GM20000 (cell line): ENCODE data around the gene ARHGAP32.

Experiments used
- DNase-seq: peaks from one replicate; pipeline ENCODE4 v3.0.0; 2012; ENCODE audit warnings: low spot score
- CTCF ChIP-seq: IDR thresholded peaks from 2 replicates; pipeline ENCODE4 v1.5.1; 2012; ENCODE audit warnings: mild to moderate bottlenecking, control low read depth; ENCODE audit errors: extremely low read depth, missing control alignments

Gene ARHGAP32

DNA sequence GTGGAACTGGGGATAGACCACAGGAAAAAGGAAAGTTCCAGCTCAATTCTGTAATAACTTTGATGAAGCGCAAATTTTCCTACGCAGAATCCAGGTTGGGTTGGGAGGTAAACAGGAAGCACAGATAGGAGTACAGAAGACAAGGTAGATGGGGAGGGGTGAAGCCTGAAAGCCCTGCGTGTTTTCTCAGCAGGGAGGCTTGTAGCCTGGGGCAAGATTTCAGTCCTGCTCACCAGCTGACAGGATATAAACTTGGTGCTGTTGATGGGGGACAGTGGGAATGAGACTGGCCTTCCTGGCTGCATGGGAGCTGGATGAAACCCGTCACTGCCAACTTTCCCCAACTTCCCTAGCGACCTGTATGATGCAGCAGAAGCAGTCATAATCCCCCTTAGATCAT is 114.9 kb downstream of the ARHGAP32 start:
- no peak for TF ChIP-seq CTCF
- no peak for DNase-seq

DNA sequence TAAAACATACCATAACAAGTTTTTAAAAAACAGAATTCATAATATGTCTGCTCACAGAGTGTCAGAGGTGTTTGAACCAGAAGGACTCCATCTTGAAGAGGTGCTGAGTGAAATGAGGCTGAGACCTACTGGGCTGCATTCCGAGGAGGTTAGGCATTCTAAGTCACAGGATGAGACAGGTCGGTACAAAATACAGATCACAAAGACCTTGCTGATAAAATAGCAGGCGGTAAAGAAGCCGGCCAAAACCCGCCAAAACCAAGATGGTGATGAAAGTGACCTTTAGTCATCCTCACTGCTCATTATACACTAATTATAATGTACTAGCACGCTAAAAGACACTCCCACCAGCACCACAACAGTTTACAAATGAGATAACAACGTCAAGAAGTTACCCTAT is 116.4 kb downstream of the ARHGAP32 start:
- TF ChIP-seq CTCF = no peak
- no peak for DNase-seq

DNA sequence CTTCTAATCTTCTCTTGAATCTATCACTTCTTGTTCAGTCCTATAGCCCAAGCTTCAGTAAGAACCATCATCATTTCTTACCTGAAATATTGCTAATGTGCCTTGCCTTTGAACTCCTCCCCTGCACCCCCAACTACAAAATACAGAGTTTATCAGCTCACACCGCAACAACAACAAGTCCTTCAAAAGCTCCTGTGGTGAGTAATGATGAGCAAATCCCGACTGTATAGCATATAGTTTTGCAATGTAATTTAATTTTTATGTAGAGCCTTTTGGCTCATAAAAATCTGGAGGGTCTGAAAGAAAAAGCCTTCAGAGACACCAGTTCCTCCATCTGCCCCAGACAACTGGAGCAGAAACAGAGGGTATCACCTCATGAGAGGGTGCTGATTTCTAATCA is 124.7 kb downstream of the ARHGAP32 start:
- no peak for TF ChIP-seq CTCF
- no peak for DNase-seq

DNA sequence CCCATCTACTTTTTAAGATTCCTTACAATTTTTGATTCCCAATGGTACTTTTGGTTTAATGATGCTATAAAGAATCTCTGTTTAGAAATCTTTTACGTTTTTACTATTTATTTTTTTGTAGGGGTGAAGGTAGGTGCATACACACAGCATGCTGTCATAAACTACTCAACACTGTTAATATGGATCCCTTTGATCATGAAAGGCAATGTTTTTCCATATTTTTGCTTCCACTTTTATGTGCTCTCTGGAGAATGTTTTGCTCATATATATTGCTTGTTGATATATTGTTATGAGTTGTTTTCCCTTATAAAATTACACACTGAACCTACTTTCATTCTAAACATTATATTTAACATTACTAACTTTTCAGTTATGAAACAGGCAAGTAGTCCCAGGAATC is 125.9 kb downstream of the ARHGAP32 start:
- DNase-seq = no peak
- no peak for TF ChIP-seq CTCF

GRCh38 chr11:129063118-129063517 is 129.0 kb downstream of the ARHGAP32 start:
- TF ChIP-seq CTCF = no peak
- no peak for DNase-seq

DNA sequence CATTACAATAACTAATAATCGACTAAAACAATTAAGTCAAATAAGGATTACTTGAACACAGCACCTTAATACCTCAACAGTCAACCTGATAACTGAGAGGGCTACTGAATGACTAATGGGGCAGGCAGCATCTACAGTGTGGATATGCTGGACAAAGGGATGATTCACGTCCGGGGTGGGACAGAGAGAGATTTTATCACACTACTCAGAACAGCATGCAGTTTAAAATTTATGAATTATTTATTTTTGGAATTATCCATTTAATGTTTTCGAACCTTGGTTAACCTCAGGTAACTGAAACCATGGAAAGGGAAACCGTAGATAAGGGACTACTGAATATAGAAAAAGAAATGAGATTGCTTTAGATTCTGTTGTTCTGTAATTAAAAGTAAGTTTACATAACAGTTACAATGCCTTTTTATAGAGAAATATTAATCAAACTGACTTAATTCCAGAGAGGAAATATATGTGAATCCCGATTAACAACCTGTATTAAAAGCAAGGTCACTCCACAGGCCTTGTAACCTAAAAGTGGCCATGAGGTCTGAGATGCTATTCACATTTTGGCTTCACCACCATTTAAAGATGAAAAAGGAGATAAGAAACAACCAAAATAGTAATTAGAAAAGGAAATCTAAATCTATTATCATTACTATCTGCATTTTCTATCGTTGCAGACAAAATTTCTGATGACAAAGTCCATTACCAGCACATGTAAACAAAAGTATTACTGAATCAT is 130.5 kb downstream of the ARHGAP32 start:
- DNase-seq = no peak
- no peak for TF ChIP-seq CTCF

- no peak for DNase-seq
- TF ChIP-seq CTCF = no peak
These were observed 135.2 kb downstream of the ARHGAP32 start for GRCh38 chr11:129056916-129057315.
